WERI-Rb-1 (cell line): Measurements from ENCODE around the gene STIM2.

Experiments used
- DNase-seq: peaks from one replicate; pipeline ENCODE4 v3.0.0-alpha.2; 2020
- H3K27ac ChIP-seq: fragments of 250-450 bp; sonication (Bioruptor Pico); 2 replicates; pipeline ENCODE4 v1.5.1; 2020; ENCODE audit warnings: mild to moderate bottlenecking, moderate library complexity
- H3K27me3 ChIP-seq: fragments of 250-450 bp; sonication (Bioruptor Pico); 2 replicates; pipeline ENCODE4 v1.5.1; 2021; ENCODE audit warnings: mild to moderate bottlenecking, low read depth, moderate library complexity; ENCODE audit not compliant: insufficient read depth, severe bottlenecking
- H3K36me3 ChIP-seq: fragments of 250-450 bp; sonication (Bioruptor Pico); 2 replicates; pipeline ENCODE4 v1.5.1; 2020; ENCODE audit warnings: mild to moderate bottlenecking, moderate library complexity
- H3K4me3 ChIP-seq: 2 replicates; pipeline ENCODE4 v1.5.1; 2011; ENCODE audit warnings: low read depth, mild to moderate bottlenecking, control low read depth, low read length
- H3K9me3 ChIP-seq: fragments of 250-450 bp; sonication (Bioruptor Pico); 2 replicates; pipeline ENCODE4 v1.5.1; 2021; ENCODE audit warnings: mild to moderate bottlenecking, moderate library complexity; ENCODE audit not compliant: severe bottlenecking
- CTCF ChIP-seq: IDR thresholded peaks from 2 replicates; pipeline ENCODE4 v1.5.1; 2011; ENCODE audit warnings: low read depth, mild to moderate bottlenecking, control low read depth, inconsistent platforms, low read length

Gene STIM2

GRCh38 chr4:26911254-26911653 lies 50.6 kb downstream of the STIM2 start:
- no peaks in the 10 kb centered on the region for H3K36me3 ChIP-seq
- H3K9me3 ChIP-seq = no peaks in the 10 kb centered on the region
- H3K27me3 ChIP-seq = no peaks in the 10 kb centered on the region
- no peak for TF ChIP-seq CTCF
- DNase-seq = no peak
- no peak overlapping the region for H3K27ac ChIP-seq
- H3K4me3 ChIP-seq = no peak overlapping the region

- H3K9me3 ChIP-seq = no peaks in the 10 kb centered on the region
- TF ChIP-seq CTCF = no peak
Measured at GRCh38 chr4:26912069-26912468, 51.4 kb downstream of the STIM2 start.

GRCh38 chr4:26912810-26913209 lies 52.2 kb downstream of the STIM2 start:
- H3K36me3 ChIP-seq = no peaks in the 10 kb centered on the region
- TF ChIP-seq CTCF = no peak
- no peaks in the 10 kb centered on the region for H3K9me3 ChIP-seq
- no peak for DNase-seq
- H3K27me3 ChIP-seq = no peaks in the 10 kb centered on the region
- no peak overlapping the region for H3K4me3 ChIP-seq
- no peak overlapping the region for H3K27ac ChIP-seq

More at GRCh38 chr4:26912069-26912468, 51.4 kb downstream of the STIM2 start:
- no peaks in the 10 kb centered on the region for H3K36me3 ChIP-seq
- no peaks in the 10 kb centered on the region for H3K27me3 ChIP-seq
- DNase-seq = no peak
- H3K27ac ChIP-seq = no peak overlapping the region
- no peak overlapping the region for H3K4me3 ChIP-seq

GRCh38 chr4:26916195-26916594 lies 55.6 kb downstream of the STIM2 start:
- Histone ChIP-seq H3K27ac (no peak overlapping the region), H3K9me3 (no peaks in the 10 kb centered on the region), H3K27me3 (no peaks in the 10 kb centered on the region), H3K36me3 (peaks cover 11% of the 10 kb centered on the region), H3K4me3 (no peak overlapping the region)
- TF ChIP-seq CTCF = no peak
- DNase-seq = no peak

DNA sequence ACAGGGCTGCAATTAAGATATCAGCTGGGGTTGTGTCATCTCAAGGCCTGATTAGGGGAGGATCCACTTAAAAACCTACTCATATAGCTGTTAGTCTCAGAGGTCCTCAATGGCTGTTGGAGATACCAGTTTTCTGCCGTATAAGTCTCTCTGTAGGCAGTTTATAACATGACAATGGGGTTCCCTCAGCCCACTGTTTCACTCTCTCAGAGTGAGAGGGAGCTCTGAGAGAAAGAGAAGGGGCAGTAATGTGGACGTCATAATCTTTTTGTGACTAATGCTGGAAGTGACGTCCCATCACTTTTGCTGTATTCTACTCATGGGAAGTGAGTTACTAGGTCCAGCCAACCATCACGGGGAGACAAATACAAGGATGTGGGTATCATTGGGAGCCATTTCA lies 70.3 kb downstream of the STIM2 start:
- no peak for TF ChIP-seq CTCF
- H3K4me3 ChIP-seq = no peak overlapping the region
- H3K36me3 ChIP-seq = no peaks in the 10 kb centered on the region
- no peak overlapping the region for H3K27ac ChIP-seq
- no peaks in the 10 kb centered on the region for H3K27me3 ChIP-seq
- H3K9me3 ChIP-seq = no peaks in the 10 kb centered on the region
- DNase-seq = no peak

DNA sequence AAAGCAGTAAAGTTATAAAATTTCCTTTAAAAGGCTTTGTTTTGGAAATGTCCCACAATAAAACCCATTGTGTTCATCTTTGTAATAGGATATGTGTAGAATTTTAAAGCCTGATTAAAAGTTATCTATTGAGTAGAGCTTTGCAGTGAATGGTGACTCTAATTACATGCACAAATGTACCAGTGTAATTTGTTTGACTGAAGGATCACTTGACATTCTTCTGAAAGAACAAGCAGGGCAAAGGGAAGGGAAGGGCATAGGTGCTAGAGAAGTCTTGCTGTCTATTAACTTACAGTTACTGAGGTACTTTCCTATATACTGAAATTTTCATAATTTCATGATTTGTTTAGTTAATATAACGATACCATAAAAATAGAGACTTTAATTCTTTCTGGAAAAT lies 70.8 kb downstream of the STIM2 start:
- no peaks in the 10 kb centered on the region for H3K9me3 ChIP-seq
- H3K27ac ChIP-seq = no peak overlapping the region
- H3K4me3 ChIP-seq = no peak overlapping the region
- no peak for TF ChIP-seq CTCF
- H3K36me3 ChIP-seq = no peaks in the 10 kb centered on the region
- no peak for DNase-seq
- no peaks in the 10 kb centered on the region for H3K27me3 ChIP-seq
